ENCODE results near the gene HHAT.

GRCh38 chr1:210652329-210652954 lies 323.7 kb downstream of the HHAT start:
- TF ChIP-seq, protein P1, sequence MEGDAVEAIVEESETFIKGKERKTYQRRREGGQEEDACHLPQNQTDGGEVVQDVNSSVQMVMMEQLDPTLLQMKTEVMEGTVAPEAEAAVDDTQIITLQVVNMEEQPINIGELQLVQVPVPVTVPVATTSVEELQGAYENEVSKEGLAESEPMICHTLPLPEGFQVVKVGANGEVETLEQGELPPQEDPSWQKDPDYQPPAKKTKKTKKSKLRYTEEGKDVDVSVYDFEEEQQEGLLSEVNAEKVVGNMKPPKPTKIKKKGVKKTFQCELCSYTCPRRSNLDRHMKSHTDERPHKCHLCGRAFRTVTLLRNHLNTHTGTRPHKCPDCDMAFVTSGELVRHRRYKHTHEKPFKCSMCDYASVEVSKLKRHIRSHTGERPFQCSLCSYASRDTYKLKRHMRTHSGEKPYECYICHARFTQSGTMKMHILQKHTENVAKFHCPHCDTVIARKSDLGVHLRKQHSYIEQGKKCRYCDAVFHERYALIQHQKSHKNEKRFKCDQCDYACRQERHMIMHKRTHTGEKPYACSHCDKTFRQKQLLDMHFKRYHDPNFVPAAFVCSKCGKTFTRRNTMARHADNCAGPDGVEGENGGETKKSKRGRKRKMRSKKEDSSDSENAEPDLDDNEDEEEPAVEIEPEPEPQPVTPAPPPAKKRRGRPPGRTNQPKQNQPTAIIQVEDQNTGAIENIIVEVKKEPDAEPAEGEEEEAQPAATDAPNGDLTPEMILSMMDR (IDR thresholded peaks at IDR 0.05) = no peak
- TF ChIP-seq POLR2A (IDR thresholded peaks at IDR 0.05) = no peak

Data from testis (tissue), 2 donors.